HG03196 (cell line): ENCODE measurements around the gene TAOK3.
A peak's percentile ranks its signal among the peaks of the same experiment; 100 is the strongest.

Experiments used
- ATAC-seq: cut with Tn5 transposase; IDR thresholded peaks from one replicate; pipeline ENCODE4 v1.9.1; 2021; ENCODE audit not compliant: unreplicated experiment

TAOK3 gene

GRCh38 chr12:118237052-118237665 lies 135.5 kb downstream of the TAOK3 start:
- ATAC-seq = peak; percentile 91

GRCh38 chr12:118220702-118221101 lies 152.0 kb downstream of the TAOK3 start:
- ATAC-seq = no peak

DNA sequence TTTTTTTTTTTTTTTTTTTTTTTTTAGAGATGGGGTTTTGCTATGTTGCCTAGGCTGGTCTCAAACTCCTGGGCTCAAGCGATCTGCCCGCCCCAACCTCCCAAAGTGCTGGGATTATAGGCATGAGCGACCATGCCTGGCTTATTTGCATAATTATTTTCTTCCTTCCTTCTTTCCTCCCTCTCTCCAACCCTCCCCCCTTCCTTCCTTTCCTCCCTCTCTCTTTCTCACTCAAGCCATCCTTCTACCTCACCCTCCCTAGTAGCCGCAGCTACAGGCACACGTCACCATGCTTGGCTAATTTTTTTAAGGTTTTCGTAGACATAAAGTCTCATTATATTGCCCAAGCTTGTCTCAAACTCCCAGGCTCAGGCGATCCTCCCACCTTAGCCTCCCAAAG lies 152.9 kb downstream of the TAOK3 start:
- ATAC-seq = no peak

DNA sequence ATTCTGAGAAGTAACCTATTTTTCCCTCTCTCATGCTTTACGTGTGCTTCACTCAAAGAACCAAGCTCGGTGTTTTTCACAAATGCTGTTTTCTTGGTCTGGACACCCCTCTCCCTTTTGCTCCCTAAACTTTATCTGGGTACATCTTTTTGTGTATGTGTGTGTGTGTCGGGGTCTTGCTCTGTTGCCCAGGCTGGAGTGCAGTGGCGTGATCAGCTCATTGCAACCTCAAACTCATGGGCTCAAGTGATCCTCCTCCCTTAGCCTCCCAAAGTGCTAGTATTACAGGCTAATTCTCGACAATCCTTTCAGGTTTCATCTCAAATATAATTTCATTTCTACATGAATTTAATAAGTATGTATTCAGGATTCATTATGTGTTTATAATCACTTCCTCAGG lies 153.6 kb downstream of the TAOK3 start:
- no peak for ATAC-seq

- no peak for ATAC-seq
These were observed 159.3 kb downstream of the TAOK3 start for GRCh38 chr12:118213452-118213851.

DNA sequence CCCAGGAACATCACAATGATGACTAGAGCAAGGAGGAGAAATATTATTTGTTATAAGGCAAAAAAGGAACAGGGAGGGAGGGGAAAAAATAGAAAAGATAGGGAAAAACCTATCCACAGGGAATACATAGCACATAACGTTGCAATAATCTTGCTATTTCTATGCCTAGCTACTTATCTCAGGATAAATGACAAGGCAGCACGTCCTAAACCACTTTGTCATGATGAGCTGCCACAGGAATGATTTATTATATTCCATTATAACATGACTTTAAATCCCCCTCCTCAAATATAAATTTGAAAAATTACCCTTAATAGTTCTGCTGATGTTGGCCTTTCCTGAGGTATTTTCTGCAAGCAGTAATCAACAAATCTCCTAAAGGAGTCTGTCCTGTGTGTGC lies 160.1 kb downstream of the TAOK3 start:
- ATAC-seq = no peak

GRCh38 chr12:118206107-118206412 lies 166.6 kb downstream of the TAOK3 start:
- ATAC-seq = no peak

- ATAC-seq = no peak
These were observed 178.7 kb downstream of the TAOK3 start for GRCh38 chr12:118193958-118194357.

DNA sequence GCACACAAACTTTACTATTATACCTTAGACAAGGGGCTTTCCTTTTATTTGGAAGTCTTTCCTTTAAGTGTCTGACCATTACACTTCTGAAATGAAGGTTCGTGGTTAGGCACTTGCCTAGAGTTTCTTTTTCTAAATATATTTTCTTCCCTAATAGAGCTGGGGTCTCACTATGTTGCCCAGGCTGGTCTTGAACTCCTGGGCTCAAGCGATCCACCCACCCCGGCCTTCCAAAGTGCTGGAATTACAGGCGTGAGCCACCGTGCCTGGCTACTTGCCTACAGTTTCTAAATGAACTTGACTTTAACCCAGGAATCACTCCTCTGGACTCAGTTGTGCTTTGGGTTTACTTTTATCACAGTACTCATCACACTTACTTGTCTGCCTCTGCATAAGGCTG lies 179.2 kb downstream of the TAOK3 start:
- no peak for ATAC-seq

DNA sequence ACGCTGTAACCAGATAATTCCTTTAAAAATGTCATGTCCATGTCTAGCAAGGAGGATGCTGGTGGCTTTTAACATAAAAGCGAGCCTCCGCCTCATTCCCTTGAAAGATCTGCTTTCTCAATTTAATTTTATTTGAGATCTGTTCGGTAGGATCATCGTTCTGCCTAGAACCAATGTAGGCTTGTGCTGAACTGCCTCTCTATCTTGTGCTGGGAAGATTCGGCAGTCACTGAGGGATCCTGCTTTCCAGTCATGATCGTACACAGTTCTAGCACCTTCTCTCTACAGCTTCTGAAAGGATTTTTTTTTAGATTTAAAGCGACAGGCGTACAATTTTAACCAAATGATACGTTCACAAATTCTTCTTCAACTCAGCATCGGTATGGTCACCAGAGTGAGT lies 182.4 kb downstream of the TAOK3 start:
- no peak for ATAC-seq

GRCh38 chr12:118189741-118190191 lies 182.9 kb downstream of the TAOK3 start:
- no peak for ATAC-seq

DNA sequence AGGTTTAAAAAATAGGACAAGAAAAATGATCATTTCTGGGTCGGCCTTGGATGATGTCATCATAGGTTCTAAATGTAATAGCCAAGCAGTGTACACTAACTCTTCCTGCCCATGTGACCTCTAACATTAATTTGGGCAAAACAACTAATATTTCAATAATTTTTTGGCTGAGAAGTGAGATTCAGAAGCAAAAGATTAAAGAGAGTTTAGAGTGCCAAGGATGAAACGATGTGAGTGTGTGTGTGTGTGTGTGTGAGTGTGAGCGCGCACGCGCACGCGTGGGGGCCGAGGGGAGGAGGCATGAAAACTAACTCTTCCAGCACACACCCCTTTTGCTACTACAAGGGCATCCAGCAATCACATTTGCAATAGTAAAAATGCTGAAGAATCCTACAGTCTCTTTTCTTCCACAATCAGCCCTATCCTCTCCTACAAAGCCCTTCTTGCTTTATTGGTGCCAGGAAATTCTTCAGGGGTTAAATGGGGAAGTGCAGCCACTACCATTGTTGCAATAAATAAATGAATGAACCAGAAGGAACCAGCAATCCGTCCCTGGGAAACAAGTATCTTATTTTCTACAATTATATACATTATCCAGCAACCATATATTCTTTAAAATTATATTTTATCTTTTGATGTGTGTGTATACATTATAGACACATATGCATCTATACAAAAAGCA lies 183.9 kb downstream of the TAOK3 start:
- no peak for ATAC-seq

DNA sequence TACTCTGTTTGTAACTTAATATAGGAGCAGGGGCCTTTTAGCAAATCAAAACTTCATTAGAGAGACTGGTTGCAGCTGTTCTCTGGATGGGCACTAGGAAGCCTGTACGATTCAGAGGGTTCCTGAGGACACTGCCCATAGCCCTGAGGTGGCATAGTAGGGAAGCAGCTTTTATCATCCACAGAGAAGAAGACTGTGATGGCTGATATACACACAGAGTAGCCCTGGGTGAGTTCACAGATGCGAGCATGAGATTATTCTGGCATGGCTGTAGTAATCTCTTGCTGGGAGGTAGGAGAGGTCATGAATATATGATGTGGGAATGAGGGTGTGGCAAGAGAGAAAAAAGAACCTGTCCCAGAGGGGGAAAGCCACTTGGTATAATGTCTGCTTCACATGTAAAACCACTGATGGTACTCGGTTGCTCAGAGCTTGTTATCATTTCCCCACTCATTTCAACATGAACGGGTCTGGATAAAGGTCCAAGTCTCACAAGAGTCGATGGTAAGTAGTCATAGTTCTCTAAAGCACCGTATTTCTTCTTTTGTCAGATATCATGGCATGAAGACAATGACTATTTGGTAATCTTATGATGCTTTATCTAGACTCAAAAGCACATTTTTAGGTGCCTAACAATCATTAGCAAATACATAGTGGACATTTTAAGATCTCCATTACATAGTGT lies 184.8 kb downstream of the TAOK3 start:
- ATAC-seq = no peak

DNA sequence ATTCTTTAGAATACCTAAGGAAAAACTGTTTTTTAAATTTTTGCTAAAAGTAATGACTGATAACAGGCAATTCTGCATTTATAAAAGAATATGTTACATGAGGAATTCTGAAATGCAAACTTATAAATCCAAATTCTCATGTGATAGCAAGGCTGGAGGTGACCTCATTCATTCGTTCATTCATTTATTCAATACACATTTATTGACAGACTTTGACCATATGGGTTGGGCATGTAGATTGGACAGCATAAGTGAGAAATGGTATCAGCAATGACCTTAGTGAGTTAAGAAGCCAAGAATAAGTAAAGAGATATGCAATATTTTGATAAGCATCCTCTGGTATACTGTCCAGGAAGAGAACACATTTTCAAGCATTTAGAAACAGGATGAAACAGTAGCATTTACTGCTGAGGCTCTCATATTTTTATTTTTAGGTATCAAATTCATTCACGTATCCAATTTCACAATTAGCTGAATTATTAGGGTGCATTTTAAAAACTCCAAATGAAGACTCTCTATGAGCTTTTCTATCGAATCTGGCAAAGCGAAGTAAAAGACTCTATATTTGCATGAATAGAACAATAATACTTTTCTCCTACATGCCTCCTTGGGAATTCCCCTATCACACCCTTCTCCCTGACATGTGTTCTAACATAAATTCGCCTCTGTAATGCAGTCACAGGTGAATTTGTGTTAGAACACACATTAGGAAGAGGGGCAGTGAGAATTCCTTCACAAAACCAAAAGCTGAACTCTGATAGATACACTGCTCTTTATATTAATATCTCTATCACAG lies 186.9 kb downstream of the TAOK3 start:
- no peak for ATAC-seq

DNA sequence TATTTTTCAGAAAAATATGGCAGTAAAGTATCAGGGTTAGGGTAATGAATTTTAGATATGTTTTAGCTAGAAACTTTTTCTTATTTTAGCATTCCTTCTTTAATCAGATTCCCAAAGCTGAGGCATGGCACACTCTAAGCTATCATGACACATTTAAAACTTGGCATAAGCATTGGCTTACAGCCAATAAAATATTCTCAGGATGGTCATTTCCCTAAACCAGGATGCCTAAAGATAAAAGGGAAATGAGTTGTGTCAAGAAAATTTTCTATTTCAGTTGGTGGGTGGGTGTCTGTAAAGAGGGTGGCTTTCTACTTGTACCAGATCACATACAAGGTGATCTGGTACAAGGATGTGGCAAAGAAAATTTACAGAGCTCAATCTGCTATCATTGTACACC lies 189.0 kb downstream of the TAOK3 start:
- ATAC-seq = no peak

DNA sequence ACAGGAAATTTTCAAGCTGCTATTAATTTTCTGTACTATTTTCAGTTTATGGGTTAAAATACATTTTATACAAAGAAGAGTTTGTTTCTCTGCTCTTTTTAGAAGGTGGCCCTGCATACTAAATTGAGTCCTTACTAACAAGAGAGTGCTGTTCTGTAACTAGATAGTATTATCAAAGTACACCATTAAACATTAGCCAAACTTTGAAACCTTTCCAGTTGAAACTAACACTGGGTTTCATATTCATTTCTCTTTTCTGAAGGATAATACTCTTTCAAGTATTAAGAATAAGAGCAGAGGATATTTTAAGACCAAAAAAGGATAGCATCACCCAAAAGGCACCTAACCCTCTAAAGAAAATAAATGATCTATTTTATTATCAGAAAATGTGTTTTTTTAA lies 189.6 kb downstream of the TAOK3 start:
- ATAC-seq = no peak

GRCh38 chr12:118175823-118176447 lies 196.8 kb downstream of the TAOK3 start:
- ATAC-seq = peak; percentile 86

DNA sequence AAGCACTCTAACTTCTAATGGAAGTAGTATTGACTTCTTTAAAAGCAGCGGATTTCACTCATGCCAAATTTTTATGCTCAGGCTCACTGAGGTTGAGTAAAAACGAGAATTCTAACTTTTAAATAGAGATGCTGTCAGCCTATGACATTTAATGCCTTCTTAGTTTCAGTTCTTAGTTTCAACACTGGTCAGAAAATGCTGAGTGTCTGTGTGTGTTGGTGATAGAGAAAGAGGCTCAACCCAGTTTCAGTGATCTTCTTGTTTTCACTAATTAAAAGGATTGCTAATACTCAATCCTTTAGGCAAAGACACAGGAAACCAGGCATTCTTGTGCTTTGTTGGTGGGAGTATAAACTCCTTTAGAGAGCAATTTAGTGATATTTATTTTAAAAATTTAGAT lies 205.8 kb downstream of the TAOK3 start:
- peak; percentile 99 for ATAC-seq

DNA sequence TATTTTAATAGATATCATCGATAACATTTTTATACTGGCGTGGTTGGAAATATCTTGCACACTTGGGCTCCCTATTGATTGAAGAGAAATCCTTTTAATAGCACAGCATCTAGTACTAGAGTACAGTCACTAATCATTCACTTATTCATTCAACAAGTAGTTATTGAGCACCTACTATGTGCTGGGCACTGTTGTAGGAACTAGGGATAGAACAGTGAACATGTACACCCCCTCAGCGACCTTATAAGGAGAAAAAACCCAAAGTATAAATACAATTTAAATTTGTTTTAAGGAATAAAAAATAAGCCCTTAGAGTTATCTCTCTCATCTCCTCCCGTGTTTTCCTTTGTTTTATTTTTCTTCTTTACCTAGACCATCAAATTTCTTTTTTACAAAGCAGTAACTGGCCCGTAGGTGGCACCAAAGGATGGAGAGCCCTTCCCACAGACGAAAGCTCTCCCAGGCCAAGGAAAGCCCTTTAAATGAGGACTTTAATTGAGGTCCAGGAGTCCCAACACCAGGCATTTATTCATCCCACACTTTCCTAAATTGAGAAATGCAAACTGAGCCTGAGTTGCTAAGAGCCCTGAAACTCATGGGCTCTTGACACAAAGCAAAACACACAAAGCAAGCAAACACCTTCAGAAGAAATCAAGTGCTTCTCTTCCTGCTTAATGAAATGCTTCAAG lies 207.8 kb downstream of the TAOK3 start:
- ATAC-seq = no peak

GRCh38 chr12:118160536-118160935 lies 212.2 kb downstream of the TAOK3 start:
- no peak for ATAC-seq

DNA sequence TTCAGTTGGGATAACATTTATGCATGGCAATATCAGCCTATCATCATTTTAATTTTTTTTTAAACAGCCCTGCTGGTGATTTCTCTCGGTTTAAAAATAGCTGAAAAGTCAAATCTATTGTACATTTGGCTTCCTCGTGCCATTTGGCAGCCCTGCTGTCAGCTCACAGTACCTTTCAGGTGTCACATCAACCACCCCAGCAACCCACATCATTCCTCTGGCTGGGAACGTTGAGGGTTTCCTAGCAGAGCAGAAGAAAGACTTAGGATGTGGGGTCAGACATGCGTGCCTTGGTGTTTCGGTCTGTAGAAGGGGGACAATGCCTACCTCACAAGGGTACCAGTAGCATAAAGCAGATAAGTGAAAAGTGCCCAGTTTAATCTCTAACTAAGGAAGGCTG lies 221.0 kb downstream of the TAOK3 start:
- no peak for ATAC-seq
